GM18499 (cell line): ENCODE data around the gene SELENOM.

ENCODE experiments used
- ATAC-seq: cut with Tn5 transposase; IDR thresholded peaks from one replicate; pipeline ENCODE4 v1.9.1; 2021; ENCODE audit warnings: moderate number of reproducible peaks; ENCODE audit not compliant: insufficient read depth, unreplicated experiment

SELENOM gene

DNA sequence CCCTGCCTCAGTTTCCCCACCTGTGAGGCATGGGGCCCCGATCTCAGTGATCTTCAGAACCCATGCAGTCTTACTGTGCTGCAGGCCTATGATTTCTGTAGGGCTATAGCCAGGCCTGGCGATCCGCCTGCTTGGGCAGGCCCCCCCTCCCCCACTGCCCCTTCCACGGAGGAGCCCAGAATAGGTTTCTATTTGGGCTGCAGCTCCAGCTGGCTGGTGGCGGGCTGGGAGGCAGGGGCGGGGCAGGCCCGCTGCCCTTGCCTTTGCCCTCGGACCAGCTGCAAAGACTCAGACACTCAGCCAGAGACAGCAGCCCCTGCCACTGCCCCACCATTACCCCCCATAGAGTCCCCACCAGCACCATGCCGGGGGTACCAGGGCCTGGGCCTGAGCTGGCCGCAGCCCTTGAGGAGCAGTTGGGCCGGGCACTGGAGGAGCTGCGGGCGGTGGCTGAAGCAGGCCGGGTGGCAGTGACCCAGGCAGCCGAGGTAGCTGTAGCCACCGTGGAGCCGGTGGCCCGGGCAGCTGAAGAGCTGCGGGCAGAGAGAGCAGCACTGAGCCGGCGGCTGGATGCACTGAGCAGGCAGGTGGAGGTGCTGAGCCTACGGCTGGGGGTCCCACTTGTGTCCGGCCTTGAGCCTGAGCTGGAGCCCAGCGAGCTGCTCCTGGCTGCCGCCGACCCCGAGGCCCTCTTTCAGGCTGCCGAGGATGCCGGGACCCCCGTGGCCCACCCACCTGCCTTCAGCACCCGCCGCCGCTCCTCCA is 14.1 kb downstream of the SELENOM start:
- no peak for ATAC-seq

DNA sequence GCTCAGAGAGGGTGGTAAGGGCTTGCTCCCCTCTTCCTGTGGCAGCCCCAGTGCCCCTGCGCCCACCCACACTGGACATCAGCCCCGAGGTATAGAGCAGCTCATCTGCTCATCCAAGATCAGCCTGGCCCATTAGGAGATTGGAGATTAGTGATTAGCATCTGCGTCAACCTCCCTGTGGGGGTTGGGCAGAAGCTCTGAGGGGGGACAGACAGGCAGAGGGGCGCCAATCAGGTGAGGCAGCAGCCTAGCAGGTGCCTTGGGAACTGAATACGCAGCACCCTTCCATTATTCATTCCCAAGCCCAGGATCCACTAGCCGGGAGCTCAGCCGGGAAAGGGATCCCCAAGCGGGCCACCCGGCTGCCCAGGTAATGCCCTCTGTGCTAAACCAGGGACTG is 15.2 kb downstream of the SELENOM start:
- ATAC-seq: no peak

DNA sequence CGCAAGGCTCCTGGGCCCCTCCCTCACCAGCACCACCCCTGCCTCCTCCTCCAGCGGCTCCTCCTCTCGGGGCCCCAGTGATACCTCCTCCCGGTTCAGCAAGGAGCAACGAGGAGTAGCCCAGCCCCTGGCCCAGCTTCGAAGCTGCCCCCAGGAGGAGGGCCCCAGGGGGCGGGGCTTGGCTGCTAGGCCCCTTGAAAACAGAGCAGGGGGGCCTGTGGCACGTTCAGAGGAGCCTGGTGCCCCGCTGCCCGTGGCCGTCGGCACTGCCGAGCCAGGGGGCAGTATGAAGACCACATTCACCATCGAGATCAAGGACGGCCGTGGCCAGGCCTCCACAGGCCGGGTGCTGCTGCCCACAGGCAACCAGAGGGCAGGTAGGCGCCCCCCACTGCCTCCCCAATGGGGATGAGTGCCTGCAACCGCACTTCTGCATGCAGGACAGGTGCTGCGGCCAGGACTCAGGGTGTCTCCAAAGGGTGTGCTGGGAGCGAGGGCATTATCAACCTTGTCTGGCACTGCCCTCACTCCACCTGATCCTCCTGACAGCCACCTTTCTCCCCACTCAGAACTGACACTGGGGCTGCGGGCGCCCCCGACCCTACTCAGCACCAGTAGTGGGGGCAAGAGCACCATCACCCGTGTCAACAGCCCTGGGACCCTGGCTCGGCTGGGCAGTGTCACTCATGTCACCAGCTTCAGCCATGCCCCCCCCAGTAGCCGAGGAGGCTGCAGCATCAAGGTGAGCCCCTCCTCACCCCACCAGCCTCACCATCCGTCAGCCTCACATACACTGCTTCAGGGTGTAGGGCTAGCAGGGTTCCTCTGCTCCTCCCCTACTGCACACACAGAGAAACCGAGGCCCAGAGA is 16.0 kb downstream of the SELENOM start:
- ATAC-seq: no peak

DNA sequence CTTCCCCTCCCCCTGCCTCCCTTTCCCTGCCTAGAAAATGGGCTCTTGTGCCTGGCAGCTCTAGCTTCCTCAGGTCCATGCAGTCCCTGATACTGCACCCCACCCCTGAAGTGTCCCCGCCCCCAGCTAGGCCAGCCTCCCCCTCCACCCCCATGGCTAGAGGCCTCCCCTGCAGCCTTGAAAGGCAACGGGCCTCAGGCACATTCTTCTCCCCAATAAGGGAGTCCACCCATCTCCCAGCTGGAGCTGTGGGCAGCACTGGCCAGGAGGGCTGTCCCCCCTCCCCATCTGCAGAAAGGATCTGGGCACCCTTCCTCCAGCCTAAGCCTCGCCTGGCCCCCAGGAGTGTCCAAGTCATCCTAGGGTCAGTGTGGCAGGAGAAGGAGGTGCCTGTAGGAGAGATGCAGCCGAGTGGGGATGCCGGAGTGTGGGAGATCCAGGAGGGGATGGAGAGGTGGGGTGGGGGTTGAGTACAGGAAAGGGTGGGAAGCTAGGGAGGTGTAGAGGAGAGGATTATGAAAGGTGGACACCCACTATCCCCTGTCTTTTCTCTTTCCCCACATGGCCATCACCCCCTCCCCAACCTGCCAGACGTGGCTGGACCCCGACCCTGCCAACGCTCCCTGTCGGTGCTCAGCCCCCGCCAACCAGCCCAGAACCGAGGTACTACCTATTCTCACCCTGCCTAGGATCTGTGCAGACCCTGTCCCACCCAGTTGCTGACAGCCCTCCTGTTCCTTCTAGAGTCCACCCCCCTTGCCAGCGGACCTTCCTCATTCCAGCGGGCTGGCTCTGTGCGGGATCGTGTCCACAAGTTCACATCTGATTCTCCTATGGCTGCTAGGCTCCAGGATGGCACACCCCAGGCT is 16.9 kb downstream of the SELENOM start:
- no peak for ATAC-seq

DNA sequence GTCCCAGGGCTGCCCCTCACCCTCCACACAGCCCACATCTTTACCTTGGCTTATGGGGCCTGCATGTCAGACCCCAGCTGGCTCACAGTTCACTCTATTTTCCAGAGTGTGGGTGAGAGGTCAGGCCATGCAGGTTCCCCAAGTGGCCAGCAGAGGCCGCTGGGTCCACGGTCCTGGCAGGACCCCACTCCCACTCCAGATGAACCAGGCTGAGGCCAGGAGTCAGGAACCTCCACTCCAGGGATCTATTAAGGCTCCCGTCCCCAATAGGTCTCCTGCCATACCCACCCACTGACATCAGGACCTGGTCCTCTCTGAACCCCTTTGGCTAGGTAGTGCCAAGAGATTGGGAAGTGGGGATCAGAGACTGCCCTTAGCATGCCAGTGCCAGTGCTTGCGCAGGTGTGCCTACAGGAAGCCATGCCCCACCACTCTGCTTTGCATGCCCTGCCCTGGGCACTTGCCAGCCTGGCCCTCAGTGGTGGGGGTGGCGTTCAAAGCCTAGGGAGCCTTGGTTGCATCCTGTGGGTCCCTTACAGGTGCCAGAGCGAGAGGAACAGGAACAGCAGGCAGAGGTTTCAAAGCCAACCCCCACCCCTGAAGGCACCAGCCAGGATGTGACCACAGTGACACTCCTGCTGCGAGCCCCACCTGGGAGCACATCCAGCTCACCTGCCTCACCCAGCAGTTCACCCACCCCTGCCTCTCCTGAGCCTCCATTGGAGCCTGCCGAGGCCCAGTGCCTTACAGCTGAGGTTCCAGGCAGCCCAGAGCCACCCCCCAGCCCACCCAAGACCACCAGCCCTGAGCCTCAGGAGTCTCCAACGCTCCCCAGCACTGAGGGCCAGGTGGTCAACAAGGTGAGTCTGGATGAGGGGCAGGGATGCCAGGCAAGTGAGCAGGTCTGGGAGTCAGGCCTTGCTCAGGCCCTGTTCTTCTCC is 17.9 kb downstream of the SELENOM start:
- no peak for ATAC-seq

DNA sequence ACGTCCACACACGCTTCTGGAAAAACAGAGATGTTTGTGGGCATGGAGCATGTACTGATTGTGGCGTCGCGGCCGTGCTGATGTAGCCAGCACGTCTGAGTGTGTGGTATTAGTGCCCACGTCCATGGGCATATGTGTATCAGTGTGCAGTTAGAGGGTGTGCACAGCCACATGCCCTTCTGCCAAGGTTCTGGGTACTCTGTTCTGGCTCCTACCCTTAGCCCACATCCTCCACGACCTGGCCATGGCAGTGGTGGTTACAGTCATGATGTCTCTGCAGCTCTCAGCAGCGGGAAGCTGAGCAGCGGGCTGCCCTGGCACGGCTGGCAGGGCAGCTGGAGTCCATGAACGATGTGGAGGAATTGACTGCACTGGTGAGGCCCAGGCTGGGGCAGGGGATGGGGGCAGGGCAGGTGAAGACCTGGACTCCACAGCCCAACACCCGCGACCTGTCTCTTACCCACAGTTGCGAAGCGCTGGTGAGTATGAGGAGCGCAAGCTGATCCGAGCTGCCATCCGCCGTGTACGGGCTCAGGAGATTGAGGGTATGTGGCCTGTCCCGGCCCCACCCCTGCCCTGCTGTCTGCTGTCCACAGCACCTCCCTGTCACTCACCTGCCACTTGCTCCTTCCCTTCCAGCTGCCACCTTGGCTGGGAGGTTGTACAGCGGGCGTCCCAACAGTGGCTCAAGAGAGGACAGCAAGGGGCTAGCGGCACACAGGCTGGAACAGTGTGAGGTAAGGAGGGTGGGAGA is 19.0 kb downstream of the SELENOM start:
- no peak for ATAC-seq

DNA sequence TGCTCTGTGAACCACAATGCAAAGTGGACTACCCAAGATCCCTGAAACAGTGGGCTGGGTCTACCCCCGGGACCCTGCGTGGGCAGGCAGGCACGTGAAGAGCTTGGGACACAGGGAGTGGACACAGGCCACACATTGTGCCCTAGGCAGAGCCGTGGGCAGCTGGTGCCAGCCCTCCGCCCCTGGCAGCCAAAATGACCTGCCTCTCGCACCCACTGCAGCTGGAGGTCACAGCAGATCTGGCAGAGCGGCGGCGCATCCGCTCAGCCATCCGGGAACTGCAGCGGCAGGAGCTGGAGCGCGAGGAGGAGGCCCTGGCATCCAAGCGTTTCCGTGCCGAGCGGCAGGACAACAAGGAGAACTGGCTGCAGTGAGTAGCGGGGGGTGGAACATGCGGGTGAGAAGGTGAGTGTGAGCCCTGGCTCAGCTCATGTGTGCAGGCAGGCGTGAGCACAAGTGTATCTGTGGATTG is 19.6 kb downstream of the SELENOM start:
- ATAC-seq: no peak

DNA sequence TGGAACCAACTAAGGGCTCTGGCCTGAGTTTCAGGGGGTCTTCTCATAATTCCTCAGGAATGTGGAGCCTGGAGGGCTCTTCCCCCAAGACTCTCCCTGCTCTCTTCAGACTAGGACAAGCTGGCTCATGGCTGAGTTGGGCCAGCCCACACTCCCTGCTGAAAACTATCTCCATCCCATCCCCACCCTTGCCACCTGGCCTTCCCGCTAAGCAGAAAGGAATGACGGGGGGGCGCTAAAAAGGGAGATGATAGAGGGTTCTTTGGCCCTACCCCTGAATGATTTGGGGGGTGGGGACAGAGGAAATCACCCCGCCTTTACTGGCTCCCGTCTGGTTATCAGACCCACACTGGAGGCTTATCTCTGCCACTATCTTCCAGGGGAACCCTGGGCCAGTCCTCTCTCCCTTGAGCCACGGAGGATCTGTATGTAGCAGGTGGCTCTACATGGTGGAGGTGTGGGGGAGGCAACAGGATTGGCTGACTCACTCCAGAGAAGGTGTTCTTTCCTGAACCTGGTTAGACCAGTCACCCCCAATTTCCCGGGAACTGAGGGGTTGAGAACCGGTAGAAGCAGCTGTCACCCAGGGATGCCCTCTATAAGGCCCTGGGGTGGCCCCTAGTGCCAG is 20.6 kb downstream of the SELENOM start:
- no peak for ATAC-seq

DNA sequence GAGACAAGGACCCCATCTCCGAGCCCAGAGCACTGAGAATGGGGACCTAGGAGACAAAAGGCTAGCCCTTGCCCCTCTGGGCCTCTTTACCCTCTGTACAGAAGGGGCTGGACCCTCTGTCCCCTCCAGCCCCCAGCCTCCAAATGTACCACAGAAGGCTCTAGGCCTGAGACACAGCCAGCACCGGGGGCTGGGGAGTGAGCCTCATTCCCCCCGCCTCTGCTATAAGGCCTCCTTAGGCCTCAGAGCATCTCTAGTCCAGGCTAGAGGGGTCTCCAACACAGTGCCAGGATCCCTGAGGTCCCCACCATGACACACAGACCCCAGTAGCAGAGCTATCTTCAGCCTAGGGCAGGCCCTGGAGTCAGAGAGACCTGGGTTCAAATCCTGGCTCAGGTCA is 21.4 kb downstream of the SELENOM start:
- no peak for ATAC-seq

DNA sequence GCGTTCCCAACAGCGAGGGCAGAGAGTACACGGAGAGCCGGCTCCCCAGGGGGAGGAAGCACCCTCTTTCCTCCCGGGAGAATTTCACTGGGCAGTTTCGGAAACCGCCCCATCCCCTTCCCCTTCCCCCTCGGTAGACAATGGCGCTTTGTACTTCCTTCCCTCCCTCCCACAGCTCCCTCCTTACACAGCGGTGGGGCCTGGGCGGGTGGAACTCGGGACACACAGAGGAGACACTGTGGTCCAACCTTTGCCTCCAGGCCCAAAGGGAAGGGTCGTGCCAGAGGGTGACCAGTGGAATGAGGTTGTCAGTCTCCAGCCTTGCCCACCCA is 21.9 kb downstream of the SELENOM start:
- ATAC-seq: no peak

DNA sequence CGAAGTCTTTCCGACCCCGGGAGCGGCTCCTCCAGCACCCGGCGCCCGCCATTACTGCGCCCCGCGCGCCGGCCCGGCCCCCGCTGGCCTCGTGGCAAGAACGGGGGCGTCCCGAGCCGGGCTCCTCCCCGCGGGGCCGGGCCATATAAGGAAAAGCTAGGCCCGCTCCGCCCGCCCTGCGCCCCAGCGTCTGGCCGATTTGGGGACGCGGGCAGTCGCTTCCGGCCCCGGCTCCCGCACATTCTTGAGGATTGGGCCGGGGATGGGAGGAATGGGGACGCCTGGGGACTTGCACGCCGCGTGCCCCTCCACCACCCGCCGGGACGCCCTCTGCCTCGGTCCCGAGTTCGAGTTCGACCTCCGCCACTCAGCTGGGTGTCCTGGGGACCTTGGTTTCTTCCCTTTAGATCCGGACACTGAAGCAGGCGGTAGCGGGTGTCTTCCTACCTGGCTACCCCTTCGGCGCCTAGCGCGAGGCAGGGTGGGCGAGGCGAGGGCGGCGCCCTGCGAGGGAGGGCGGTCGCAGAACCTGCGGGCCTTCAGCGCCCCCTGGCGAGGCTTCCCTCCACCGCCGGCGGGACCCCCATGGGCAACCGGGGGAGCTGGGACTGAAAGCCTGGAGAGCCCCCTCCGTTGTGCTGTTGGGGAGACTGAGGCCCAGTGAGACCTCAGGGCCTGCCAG is 22.4 kb downstream of the SELENOM start:
- ATAC-seq: no peak

DNA sequence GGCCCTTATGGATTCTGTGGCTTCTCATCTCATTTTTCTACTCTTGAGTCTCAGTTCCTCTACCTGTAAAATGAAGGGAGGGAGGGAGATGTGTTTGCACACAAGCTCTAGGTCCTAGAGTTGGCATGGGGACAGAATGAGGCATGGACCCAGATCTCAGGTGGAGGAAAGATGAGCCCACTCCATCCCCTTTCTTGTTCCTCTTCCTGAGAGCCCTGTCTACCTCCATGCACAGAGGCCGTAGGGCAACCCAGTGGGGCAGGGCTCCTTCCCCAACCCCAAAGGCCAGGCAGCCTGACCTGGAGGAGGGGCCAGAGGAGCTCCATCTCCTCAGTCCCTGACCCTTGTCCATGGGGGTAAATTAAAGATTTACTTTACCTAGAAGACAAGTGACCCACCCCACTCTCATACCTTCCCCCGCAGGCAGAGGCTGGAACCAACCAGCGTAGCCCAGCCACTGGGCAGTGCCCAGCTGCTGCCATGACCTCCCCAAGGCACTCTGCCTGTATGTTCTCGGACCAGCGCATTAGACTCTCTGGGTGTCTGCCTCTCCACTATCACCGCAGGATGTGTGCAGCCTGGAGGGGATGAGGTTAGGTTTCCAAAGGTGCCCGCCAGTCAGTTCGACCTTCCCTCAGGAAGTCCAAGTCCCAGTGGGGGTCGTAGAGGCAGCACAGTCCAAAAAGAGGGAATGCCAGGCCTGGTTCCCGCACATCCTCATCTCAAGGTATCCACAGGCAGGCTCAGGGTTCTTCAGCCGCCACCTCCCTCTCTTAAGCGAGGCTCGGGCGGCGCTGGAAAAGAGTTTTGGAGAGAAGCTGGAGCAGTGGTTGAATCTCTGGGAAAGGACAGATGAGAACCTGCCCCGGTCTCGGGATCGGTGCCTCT is 23.2 kb downstream of the SELENOM start:
- no peak for ATAC-seq

DNA sequence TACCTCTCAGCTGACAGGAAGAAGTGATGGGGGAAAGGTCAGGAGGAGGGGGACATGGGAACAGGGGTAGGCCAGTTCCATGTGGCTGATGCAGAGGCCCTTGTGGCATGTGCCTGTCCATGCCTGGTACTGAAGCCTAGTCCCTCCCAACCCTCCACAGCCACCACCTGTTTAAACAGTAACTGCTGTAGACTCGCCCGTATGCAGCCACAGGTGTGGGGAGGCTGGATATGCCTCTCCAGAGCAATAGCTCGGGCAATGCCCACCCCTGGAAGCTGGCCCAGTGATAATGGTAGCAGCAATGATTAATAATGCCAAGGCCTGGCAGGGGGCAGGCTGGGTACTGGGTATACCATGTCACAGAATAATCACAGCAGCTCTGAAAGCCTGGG is 24.0 kb downstream of the SELENOM start:
- no peak for ATAC-seq

DNA sequence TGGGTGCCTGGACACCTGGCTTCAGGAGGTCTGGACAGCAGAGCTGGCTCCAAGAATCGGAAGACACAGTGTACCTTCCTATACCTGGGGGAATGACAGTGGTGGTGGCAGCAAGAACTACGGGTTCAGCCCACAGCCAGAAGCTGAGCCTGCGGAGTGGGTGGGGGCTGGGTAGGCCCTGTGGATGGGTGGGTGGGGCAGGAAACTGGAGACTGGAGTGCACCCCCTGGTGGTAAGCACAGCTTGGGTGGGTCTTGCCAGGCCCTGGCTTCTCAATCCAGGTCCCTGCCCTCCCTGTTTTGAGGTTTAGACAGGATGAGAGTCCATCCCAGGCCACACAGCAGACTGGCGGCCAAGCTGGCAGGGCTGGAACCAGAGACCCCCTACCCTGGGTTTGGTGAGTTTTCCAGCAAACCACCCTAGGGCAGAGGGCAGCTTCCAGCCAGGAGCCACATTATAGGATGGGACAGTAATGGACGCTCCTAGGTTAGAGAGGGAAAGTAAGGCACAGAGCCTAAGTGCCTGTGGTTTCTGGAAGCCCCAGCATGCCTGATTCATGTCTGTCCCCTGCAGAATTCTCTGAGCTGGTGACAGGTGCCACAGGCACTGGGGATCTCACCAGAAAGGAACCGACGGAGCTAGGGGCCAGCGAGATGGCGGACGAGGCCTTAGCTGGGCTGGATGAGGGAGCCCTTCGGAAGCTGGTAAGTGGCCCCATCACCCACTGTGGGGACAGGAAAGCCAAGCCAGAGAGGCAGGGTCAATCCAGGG is 24.6 kb downstream of the SELENOM start:
- ATAC-seq: no peak

DNA sequence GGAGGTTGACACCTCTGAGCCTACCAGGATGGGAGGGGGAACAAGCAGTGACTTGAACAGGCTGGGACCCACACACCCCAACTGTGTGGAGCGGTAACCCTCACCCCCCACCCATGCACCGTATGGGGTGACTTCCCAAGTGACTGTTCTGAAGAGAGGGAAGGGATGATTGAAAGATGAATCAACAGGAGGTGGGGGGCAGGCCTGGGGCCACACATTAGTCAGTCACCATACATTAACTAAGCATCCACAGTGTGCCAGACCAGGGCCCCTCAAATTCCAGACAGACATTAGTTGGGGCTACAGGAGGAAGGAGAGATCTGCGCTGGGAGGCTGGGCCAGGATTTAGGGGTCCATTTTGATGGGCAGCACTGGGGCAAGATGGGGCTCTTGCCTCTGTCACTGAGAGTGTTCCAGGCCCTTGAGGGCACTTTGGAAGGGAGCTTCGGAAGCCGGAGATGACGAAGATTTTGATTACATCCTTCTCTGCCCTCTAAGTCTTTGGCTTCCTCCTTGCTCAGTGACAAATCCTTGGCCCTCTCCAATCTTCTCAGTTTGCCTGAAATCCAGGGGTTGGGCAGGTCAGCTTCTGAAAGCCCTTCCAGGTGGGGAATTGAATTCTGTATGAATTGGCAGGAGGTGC is 25.3 kb downstream of the SELENOM start:
- ATAC-seq: no peak
